GM21825 (cell line): ENCODE data around the gene AKAIN1.

Experiments
- ATAC-seq: cut with Tn5 transposase; IDR thresholded peaks from one replicate; pipeline ENCODE4 v1.9.1; 2021; ENCODE audit warnings: mild to moderate bottlenecking, moderate library complexity; ENCODE audit not compliant: unreplicated experiment

AKAIN1 gene

GRCh38 chr18:5162111-5162510 is 34.9 kb downstream of the AKAIN1 start:
- no peak for ATAC-seq

DNA sequence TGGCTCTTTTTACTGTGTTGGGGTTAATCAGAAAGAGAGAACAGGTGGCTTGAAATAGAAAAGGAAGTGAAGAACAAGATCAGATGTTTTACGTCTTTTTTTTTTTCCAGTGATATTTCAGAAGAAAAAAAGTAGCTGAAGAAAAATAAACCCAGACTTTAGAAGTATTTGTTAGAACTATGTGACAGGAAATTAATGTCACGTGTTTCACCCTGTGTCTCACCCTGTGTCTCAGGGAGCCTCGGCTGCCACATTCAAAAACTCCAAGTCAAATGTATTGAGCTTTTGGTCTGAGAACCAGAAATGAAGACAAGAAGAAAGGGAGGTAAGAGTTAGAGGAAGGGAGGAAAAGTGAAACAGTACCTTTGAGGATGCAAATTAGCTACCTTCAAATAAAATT is 38.0 kb downstream of the AKAIN1 start:
- ATAC-seq = no peak

DNA sequence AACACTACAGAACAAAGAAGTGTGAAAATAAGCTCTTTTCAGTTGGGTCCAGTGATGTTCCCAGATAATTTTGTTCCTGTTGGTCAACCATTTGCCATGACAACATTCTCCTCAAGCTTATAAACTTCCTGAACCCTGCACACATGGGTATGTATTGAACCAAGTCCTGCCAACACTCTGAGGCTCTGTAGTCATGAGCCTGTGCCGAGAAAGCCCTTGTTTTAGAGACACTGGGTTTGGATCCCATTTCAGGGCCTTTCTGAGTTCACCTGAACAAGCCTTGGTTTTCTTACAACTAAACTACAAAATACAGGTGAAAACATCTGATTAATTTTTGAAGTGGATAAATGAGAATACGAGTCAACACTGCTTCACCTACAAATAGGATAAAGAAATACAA is 38.5 kb downstream of the AKAIN1 start:
- no peak for ATAC-seq

DNA sequence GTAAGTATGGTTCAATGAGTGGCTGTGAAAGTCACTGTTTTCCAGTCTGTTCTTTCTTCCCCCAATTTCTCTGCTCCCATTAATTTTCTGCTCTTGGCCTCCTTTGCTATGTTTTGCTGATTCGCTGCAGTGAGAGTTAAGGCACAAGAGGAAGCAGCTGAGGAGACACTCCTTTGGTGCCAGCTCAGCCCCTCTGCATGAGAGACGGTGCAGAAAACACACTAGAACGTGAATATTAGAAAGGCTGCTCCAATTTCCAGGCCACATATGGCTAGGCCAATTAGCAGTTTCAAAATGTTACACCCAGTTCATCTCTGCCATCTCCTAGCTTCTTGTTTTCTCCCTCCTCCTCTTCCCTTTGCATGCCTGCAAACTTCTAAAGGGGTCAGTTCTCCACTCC is 38.9 kb downstream of the AKAIN1 start:
- ATAC-seq = no peak

DNA sequence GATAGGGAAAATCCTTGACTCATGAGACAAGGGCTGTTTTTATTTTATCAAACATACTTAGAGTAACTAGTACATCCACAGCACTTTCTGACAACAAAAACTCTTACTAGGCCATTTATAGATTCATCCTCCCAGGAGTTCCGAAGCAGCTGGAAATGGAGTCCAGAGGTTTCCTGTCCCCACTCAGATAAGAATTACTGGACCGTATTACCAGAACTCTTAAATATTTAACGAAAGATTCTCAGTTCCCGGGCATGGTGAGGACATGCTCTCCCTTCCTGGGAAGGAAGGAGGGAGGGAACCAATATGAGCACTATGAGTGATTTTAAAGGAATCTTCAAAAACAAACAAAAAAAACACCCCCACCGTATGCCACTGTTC is 41.2 kb downstream of the AKAIN1 start:
- no peak for ATAC-seq

DNA sequence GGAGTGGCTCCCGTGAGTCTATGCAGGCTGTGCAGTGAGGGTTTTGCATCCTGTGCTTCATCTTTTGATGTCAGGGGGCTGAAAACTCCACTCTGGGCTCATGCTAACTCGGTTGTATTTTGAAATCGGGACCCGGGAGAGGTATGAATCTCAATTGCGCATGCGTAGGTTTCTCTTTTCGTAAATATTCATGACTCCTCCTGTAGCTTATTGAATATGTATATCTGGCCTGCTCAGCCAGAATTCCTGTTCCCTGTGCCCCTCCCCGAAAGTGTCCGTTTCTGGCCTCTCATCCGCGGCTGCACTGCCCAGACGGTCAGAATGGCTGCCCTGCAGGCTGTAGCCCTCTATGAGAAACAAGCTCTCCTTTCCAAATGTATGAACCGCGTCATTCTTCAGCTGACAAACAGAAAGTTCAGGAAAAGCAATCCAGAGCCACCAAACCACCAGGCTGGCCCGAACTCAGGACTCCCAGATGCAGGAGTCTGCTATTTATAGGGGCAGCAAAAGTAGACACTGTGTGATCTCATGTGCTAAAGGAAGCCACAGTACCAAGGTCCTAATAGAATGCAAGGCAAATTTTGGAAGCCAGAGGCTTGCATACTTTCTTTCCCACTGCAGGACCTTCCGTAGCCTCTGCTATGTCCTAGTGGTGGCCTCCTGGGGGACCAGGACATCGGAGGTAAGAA is 41.7 kb downstream of the AKAIN1 start:
- ATAC-seq = no peak

GRCh38 chr18:5152343-5153020 is 44.6 kb downstream of the AKAIN1 start:
- no peak for ATAC-seq

DNA sequence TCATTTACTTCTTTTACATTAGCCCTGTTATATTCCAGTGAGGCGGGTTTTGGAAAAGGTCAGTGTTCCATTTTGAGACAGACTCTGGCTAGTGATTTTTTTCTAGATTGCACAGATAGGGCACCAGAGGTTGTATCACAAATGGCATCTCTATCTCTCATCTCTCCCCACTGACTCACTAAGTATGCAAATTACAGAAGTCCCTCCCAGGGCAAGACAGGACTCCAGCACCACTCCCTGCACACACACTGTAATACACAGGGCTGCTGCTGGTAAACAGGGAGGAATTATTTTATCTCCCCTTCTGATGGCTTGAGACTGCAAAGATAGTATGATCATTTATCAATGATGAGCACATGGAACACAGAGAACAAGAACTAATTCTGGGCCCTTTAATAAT is 46.2 kb downstream of the AKAIN1 start:
- ATAC-seq = no peak

DNA sequence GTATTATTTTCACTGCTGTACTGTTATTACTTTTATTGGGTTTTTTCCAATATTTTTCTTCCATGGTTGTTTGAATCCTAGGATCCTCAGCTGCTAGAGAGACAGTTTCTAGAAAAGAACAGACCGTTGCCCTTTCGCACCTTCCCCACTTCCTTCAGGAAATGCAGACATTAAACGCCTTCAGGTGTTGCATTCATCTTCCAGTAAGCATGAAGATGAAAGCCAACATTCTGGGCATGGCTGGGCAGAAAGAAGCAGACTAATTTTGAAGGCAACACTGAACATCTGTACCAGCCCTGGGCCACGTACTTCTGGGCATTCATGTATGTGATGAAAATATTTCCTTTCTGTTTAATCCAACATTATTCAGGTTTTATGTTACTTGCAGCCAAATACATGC is 51.0 kb downstream of the AKAIN1 start:
- ATAC-seq = no peak

DNA sequence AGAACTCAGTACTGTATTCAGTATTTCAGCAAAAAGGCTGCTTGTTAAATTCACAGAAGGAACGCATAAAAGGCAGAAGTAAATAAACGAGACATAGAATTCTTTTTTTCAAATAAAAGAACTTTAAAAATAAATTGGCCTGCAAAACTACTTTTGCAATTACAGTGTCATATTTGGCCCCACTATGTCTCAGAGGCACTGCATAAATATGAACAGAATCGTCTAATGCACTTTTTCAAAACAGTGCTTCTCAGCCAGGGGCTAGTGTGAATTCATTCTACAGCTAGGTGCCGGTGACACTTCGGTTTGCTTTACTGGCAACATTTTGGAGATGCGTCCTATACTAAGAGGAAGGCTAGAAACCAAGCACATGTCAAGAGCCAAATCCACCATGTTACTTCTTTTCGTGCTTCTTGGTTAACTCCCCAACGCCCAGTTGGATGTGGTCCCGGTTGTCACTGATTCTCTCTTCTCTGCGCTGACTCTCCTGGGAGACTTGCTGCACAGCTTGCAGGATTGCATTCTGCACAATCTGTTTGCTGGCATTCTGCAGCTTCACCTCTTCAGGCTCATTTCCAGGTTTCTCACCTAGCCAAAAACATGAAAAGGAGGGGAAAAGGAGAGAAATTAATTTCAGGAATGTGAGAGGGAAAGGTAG is 51.8 kb downstream of the AKAIN1 start:
- ATAC-seq = no peak

- ATAC-seq = no peak
These were observed 52.4 kb downstream of the AKAIN1 start for GRCh38 chr18:5144629-5145028.

DNA sequence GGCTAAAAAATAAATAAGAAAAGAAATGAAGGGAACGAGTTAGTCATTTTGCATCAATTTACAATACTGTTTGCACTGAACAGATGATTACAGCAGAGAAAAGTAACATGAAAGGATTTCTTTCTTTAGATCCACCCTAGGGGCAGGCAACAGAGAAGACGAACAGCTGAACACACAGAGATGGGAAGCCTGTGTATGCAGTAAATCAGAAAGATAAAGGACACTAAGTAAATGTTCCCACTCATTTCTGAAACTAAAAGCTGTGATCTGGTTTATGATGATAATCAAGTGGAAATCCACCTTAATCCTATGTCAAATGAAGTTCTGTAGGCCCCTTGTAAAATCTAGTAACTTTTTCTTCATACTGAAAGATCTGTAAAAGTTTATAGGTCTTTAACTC is 54.2 kb downstream of the AKAIN1 start:
- ATAC-seq = no peak

DNA sequence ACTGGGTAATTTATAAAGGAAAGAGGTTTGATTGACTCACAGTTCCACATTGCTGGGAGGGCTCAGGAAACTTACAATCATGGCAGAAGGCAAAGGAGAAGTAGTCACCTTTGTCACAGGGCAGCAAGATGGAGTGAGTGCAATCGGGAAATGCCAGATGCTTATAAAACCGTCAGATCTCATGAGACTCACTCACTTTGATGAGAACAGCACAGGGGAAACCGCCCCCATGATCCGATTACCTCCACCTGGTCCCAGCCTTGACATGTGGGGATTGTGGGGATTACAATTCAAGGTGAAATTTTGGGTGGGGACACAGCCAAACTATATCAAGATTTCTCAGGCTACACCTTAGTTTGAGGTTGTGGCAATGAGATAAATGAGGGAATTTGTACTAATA is 54.9 kb downstream of the AKAIN1 start:
- no peak for ATAC-seq

DNA sequence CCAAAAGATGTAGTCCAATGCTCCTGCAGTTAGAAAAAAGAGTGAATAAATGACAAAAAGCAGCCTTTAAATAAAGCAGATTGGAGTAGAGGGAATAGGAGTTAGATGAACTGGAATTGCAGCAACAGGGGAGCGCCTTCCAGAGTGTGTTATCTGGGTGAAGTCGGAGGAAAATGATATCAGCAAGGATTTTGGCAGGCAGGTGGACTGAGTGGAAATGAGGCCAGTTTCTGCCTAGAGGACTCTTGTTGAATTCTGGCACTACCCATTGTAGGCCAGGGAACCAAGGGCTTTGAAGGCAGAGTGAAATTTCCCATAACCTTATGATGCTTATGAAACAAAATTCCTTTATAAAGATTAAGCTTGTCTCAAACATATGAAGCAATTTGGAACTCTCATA is 59.8 kb downstream of the AKAIN1 start:
- no peak for ATAC-seq

DNA sequence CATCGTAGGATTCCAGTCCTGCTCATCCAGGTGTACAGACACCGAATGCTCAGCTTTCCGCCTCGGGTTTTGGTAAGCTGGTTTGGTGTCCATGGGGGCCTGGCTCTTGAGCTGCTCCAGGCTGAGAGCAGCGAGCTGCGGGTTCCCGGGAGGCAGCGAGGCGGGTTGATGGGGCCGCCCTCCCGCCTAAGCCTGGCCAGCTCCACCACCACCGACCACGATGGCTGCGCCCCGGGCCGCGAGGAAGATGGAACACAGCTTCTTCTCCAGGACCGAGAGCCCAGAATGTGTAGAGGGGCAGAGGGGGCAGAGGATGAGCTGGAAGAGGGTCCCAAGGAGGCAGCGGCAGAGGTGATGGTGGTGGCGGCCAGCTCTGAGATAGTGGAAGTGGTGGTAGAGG is 64.1 kb downstream of the AKAIN1 start:
- ATAC-seq = no peak

DNA sequence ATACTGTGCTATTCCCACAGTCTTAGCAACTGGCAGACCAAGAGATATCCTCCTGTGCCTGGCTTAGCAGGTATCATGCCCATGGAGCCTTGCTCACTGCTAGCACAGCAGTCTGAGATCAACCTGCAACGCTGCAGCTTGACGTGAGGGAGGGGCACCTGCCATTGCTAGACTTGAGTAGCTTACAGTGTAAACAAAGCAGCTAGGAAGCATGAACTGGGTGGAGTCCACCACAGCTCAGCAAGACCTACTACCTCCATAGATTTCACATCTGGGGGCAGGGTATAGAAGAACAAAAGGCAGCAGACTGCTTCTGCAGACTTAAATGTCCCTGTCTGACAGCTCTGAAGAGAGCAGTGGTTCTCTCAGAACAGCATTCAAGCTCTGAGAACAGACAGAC is 74.8 kb downstream of the AKAIN1 start:
- ATAC-seq = no peak

- ATAC-seq = no peak
These were observed 86.8 kb downstream of the AKAIN1 start for GRCh38 chr18:5110266-5110665.

DNA sequence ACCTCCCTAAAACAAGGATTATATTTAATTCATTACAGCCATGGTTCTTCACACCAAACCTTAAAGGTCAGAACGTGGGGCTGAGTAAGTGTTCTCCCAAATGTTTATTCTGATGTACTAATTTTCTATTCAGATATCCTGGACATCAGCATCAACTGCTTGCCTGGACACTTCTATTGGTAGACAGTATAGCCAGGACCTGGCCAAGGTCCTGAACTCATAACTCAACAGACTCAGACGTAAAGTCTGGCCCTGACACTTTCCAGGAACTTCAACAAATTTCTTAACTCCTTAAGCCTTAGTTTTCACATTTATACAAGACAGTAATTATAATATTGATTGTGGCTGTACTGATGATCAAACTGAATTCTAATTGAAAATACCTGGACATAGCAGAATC is 89.1 kb downstream of the AKAIN1 start:
- ATAC-seq = no peak

- ATAC-seq = no peak
These were observed 90.3 kb downstream of the AKAIN1 start for GRCh38 chr18:5106730-5107129.

- ATAC-seq = no peak
These were observed 92.8 kb downstream of the AKAIN1 start for GRCh38 chr18:5104246-5104645.

GRCh38 chr18:5103693-5104092 is 93.4 kb downstream of the AKAIN1 start:
- no peak for ATAC-seq

- ATAC-seq = no peak
These were observed 93.8 kb downstream of the AKAIN1 start for GRCh38 chr18:5103286-5103685.
